Peyer's patch (tissue), 4 donors: ENCODE results near the gene BRF1.

ENCODE experiments used
- CTCF ChIP-seq, 6 experiments: fragments of 450-650 bp in 4 of 6; fragments of 200-600 bp in 2 of 6; sonication (generic) in 1 of 6; IDR thresholded peaks; one replicate each; pipeline ENCODE4 v1.5.1; 2017 to 2019; ENCODE audit warnings: antibody characterized with exemption in 6 of 6, mild to moderate bottlenecking in 3 of 6, moderate library complexity in 1 of 6
- POLR2A ChIP-seq, 2 donors: fragments of 450-650 bp; IDR thresholded peaks; one replicate each; pipeline ENCODE4 v1.5.1; 2017; ENCODE audit warnings: antibody characterized with exemption in 2 of 2, mild to moderate bottlenecking in 2 of 2, moderate library complexity in 2 of 2

GRCh38 chr14:105199093-105199492, 101.7 kb downstream of the BRF1 start:
- TF ChIP-seq CTCF (IDR thresholded peaks at IDR 0.05): no peak
- no peak for TF ChIP-seq POLR2A (IDR thresholded peaks at IDR 0.05)
